Panc1 (cell line): Measurements from ENCODE around the gene MAGI3. TPM values are rescaled to one million over a fixed set of nuclear protein-coding genes. Genes with fewer than 3 reads are reported as not detected.

ENCODE experiments used
- ATAC-seq: fragments of 200-7000 bp; cut with Tn5 transposase; 2 replicates; pipeline ENCODE4 v1.9.1; 2020; ENCODE audit warnings: mild to moderate bottlenecking, moderate library complexity
- BruUV-seq: library from RNA; stranded (reverse); fragments of 400-500 nt; replicated peaks from 2 replicates; lab custom pipeline; 2021; lab: Mats Ljungman, UMichigan
- CTCF ChIA-PET: fragments of 300-600 bp; sonication (Branson Sonifier 250); formaldehyde crosslinking; loops from one replicate; lab custom pipeline; 2022; ENCODE audit warnings: antibody characterized with exemption; lab: Charles Lee
- POLR2A ChIA-PET: fragments of 300-600 bp; sonication (Branson Sonifier 250); formaldehyde crosslinking; loops from one replicate; lab custom pipeline; 2022; ENCODE audit warnings: antibody characterized with exemption; lab: Charles Lee
- DNase-seq: peaks from one replicate; pipeline ENCODE4 v3.0.0-alpha.2; 2010; ENCODE audit warnings: low read depth, low spot score
- H3K27ac ChIP-seq: 2 replicates; pipeline ENCODE4 v1.5.1; 2011; ENCODE audit warnings: mild to moderate bottlenecking, low read length, inconsistent platforms
- H3K27me3 ChIP-seq: fragments of 200-500 bp; sonication (Bioruptor generic); 2 replicates; pipeline ENCODE4 v1.6.0; 2014; ENCODE audit warnings: low read length, inconsistent platforms; ENCODE audit not compliant: control insufficient read depth, insufficient read depth
- H3K36me3 ChIP-seq: fragments of 200-500 bp; sonication (Bioruptor generic); 2 replicates; pipeline ENCODE4 v1.5.1; 2014; ENCODE audit warnings: inconsistent platforms, mild to moderate bottlenecking, low read length, moderate library complexity; ENCODE audit not compliant: control insufficient read depth, insufficient read depth
- H3K4me1 ChIP-seq: 2 replicates; pipeline ENCODE4 v1.5.1; 2011; ENCODE audit warnings: inconsistent platforms, mild to moderate bottlenecking, low read length, moderate library complexity; ENCODE audit not compliant: control insufficient read depth, insufficient read depth
- H3K4me3 ChIP-seq, 2 experiments: 2 replicates each; pipeline ENCODE4 v1.5.1; 2011 to 2012; ENCODE audit warnings: low read depth in 2 of 2, low read length in 2 of 2, mild to moderate bottlenecking in 2 of 2, inconsistent platforms in 1 of 2, moderate library complexity in 1 of 2
- H3K9me3 ChIP-seq: fragments of 200-500 bp; sonication (Bioruptor generic); 2 replicates; pipeline ENCODE4 v1.5.1; 2014; ENCODE audit warnings: low read depth, mild to moderate bottlenecking, inconsistent platforms, low read length, moderate library complexity; ENCODE audit not compliant: control insufficient read depth, insufficient read depth
- CTCF ChIP-seq: fragments of 450-650 bp; IDR thresholded peaks from 2 replicates; pipeline ENCODE4 v1.5.1; 2017; ENCODE audit warnings: mild to moderate bottlenecking
- POLR2AphosphoS5 ChIP-seq: IDR thresholded peaks from 2 replicates; pipeline ENCODE4 v1.6.1; 2012; ENCODE audit warnings: mild to moderate bottlenecking, low read depth, low read length, moderate library complexity
- REST ChIP-seq, 2 experiments: IDR thresholded peaks; 2 replicates each; pipeline ENCODE4 v1.6.1; 2011 to 2012; ENCODE audit warnings: low read depth in 2 of 2, control low read depth in 1 of 2, low read length in 1 of 2, mild to moderate bottlenecking in 1 of 2, moderate library complexity in 1 of 2; ENCODE audit not compliant: insufficient read depth in 1 of 2
- SIN3A ChIP-seq: IDR thresholded peaks from 2 replicates; pipeline ENCODE4 v1.6.1; 2012; ENCODE audit warnings: low read depth, mild to moderate bottlenecking, low read length, moderate library complexity, borderline replicate concordance; ENCODE audit not compliant: insufficient read depth
- TCF7L2 ChIP-seq: IDR thresholded peaks from 2 replicates; pipeline ENCODE4 v1.6.1; 2011; ENCODE audit warnings: mild to moderate bottlenecking, low read depth, low read length, inconsistent platforms
- in situ Hi-C: cut with HindIII; loops from 2 replicates; pipeline ENCODE4 v1.10.0; 2016; ENCODE audit warnings: low sequenced_read_pairs, low pct_unique_long_range_greater_than_20kb
- intact Hi-C: fragments of 100-400 bp; cut with micrococcal nuclease; formaldehyde crosslinking; loops from one replicate; pipeline ENCODE4 v1.10.0; 2022; ENCODE audit not compliant: unreplicated experiment
- total RNA-seq: library from RNA; stranded (reverse); gene quantifications from one replicate; pipeline ENCODE4 v1.2.1, GENCODE V29; 2021; ENCODE audit not compliant: unreplicated experiment

The MAGI3 gene
- total RNA-seq, 1 experiment from 2014 or later, result 10.9 TPM

DNA sequence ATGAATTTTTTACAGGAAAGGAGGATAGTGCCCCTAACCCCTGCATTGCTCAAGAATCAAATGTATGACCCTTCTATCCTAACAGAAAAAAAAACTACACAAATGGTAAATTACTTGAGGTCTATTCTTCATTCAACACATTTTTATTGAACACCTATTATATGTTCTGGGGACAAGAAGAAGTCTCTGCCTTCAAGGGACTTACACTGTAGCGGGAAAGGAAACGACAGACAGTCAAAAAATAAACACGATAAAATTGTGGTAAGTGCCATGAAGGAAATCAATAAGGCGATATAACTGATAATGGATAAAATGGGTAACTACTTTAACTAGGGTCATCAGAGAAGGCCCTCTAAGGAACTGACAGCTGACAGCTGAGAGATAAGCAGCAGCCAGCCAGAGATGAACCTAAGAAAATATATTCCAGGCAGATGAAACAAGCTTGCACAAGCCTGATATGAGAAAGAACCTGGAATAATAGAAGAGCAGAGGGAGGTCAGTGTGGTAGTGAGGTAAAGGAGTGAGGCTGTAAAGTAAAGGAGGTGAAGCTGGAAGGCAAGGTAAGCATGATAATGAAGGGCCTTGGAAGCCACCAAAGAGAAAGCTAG is 302.6 kb downstream of the MAGI3 start:
- CTCF ChIA-PET, result no interaction called here
- Histone ChIP-seq H3K27me3 (no peaks in the 10 kb centered on the region), H3K27ac (no peak overlapping the region), H3K9me3 (peaks cover 16% of the 10 kb centered on the region), H3K4me1 (no peaks in the 10 kb centered on the region), H3K4me3 (no peak overlapping the region), H3K36me3 (no peaks in the 10 kb centered on the region; the same call in 1 of the 2 replicates)
- ATAC-seq (no peak), DNase-seq (no peak)
- in situ Hi-C loops (no loop called here), intact Hi-C loops (no loop called here)
- no peak for TF ChIP-seq REST (IDR thresholded peaks at IDR 0.05; ENCODE audit: insufficient read depth in 1 of 2, low read depth in 2 of 2, low read length in 1 of 2)
- no peak for TF ChIP-seq POLR2AphosphoS5
- no peak for TF ChIP-seq TCF7L2
- no peak for TF ChIP-seq SIN3A
- no peak for TF ChIP-seq CTCF
- no TSS peak for BruUV-seq
- POLR2A ChIA-PET, result no interaction called here

GRCh38 chr1:113694910-113695309 is 304.6 kb downstream of the MAGI3 start:
- ATAC-seq, result no peak
- in situ Hi-C loops (no loop called here), intact Hi-C loops (no loop called here)
- DNase-seq, result no peak
- Histone ChIP-seq H3K4me3 (no peak overlapping the region), H3K9me3 (peaks cover 16% of the 10 kb centered on the region), H3K27me3 (no peaks in the 10 kb centered on the region), H3K36me3 (no peaks in the 10 kb centered on the region; the same call in 1 of the 2 replicates), H3K4me1 (no peaks in the 10 kb centered on the region), H3K27ac (no peak overlapping the region)
- POLR2A ChIA-PET, result no interaction called here
- TF ChIP-seq TCF7L2 (no peak), REST (IDR thresholded peaks at IDR 0.05; ENCODE audit: insufficient read depth in 1 of 2, low read depth in 2 of 2, low read length in 1 of 2) (no peak), SIN3A (no peak), POLR2AphosphoS5 (no peak), CTCF (no peak)
- no TSS peak for BruUV-seq
- CTCF ChIA-PET, result no interaction called here
